ENCODE measurements around the gene REXO1. TPM values are rescaled to one million over a fixed set of nuclear protein-coding genes. Genes with fewer than 3 reads are reported as not detected.

Gene REXO1
- total RNA-seq, 4 donors from 2014 or later = 7.5 to 16.4 (median 15.4) TPM

GRCh38 chr19:1849132-1849474 is 820 bp upstream of the REXO1 start:
- H3K4me1 ChIP-seq = peaks cover 55 to 78% (median 63%) of the 10 kb centered on the region in 3 donors
- H3K9me3 ChIP-seq = no peaks in the 10 kb centered on the region
- H3K27ac ChIP-seq = peak overlapping the region; percentile 94 to 100 (median 98)
- WGBS, 2 donors = 52 to 58% methylated on average over 5 of the region's 5 CpGs
- intact Hi-C loops (cut with DNase I) = no loop called here
- no peak overlapping the region for H3K4me3 ChIP-seq
- peaks cover 0 to 21% (median 0%) of the 10 kb centered on the region in 3 donors for H3K36me3 ChIP-seq
- TF ChIP-seq CTCF (IDR thresholded peaks at IDR 0.05) (no peak), POLR2A (IDR thresholded peaks at IDR 0.05) (no peak)
- no peak for DNase-seq
- H3K27me3 ChIP-seq = no peaks in the 10 kb centered on the region

GRCh38 chr19:1847684-1848398 is 442 bp downstream of the REXO1 start:
- no peak for DNase-seq
- 0% methylated on average over 10 of the region's 72 CpGs; no CpG with 5 or more reads in 1 of the 2 donors for WGBS, 2 donors
- peaks cover 0 to 28% (median 0%) of the 10 kb centered on the region in 3 donors for H3K36me3 ChIP-seq
- TF ChIP-seq POLR2A (IDR thresholded peaks at IDR 0.05) (no peak), CTCF (IDR thresholded peaks at IDR 0.05) (no peak)
- peak overlapping the region; percentile 94 to 100 (median 98) for H3K27ac ChIP-seq
- no peaks in the 10 kb centered on the region for H3K9me3 ChIP-seq
- H3K4me3 ChIP-seq = peak overlapping the region; percentile 72 to 100 (median 94)
- peaks cover 55 to 78% (median 63%) of the 10 kb centered on the region in 3 donors for H3K4me1 ChIP-seq
- intact Hi-C loops (cut with DNase I) = no loop called here
- no peaks in the 10 kb centered on the region for H3K27me3 ChIP-seq

- 7 to 11% methylated on average over 7 to 9 of the region's 12 CpGs for WGBS, 2 donors
- peaks cover 55 to 78% (median 63%) of the 10 kb centered on the region in 3 donors for H3K4me1 ChIP-seq
- H3K36me3 ChIP-seq = peaks cover 0 to 28% (median 0%) of the 10 kb centered on the region in 3 donors
- no peak for TF ChIP-seq CTCF (IDR thresholded peaks at IDR 0.05)
- no peak for TF ChIP-seq POLR2A (IDR thresholded peaks at IDR 0.05)
- DNase-seq = no peak
- peak overlapping the region in 3 of 4 donors; percentile 94 to 99 (median 96) for H3K27ac ChIP-seq
- intact Hi-C loops (cut with DNase I) = no loop called here
- H3K27me3 ChIP-seq = no peaks in the 10 kb centered on the region
- peak overlapping the region; percentile 72 to 100 (median 94) for H3K4me3 ChIP-seq
- no peaks in the 10 kb centered on the region for H3K9me3 ChIP-seq
Measured at GRCh38 chr19:1847348-1847683, 967 bp downstream of the REXO1 start.

- intact Hi-C loops (cut with DNase I) = no loop called here
- peaks cover 0 to 28% (median 0%) of the 10 kb centered on the region in 3 donors for H3K36me3 ChIP-seq
- no peaks in the 10 kb centered on the region for H3K9me3 ChIP-seq
- H3K4me3 ChIP-seq = peak overlapping the region in 3 of 4 donors; percentile 90 to 100 (median 99)
- no peaks in the 10 kb centered on the region for H3K27me3 ChIP-seq
- peaks cover 58 to 78% (median 60%) of the 10 kb centered on the region in 3 donors for H3K4me1 ChIP-seq
- 59 to 62% methylated on average over 19 of the region's 29 CpGs for WGBS, 2 donors
- DNase-seq = no peak
- H3K27ac ChIP-seq = peak overlapping the region in 2 of 4 donors; percentile 94 to 99
- no peak for TF ChIP-seq POLR2A (IDR thresholded peaks at IDR 0.05)
- TF ChIP-seq CTCF (IDR thresholded peaks at IDR 0.05) = no peak
Measured at GRCh38 chr19:1846517-1847204, 1.6 kb downstream of the REXO1 start.

- 83 to 92% methylated on average over 6 to 11 of the region's 11 CpGs for WGBS, 2 donors
- Histone ChIP-seq H3K4me1 (peaks cover 62 to 81% (median 64%) of the 10 kb centered on the region in 3 donors), H3K36me3 (peaks cover 0 to 28% (median 0%) of the 10 kb centered on the region in 3 donors), H3K9me3 (no peaks in the 10 kb centered on the region), H3K27ac (no peak overlapping the region), H3K4me3 (no peak overlapping the region), H3K27me3 (no peaks in the 10 kb centered on the region)
- no peak for DNase-seq
- no peak for TF ChIP-seq CTCF (IDR thresholded peaks at IDR 0.05)
- TF ChIP-seq POLR2A (IDR thresholded peaks at IDR 0.05) = no peak
- intact Hi-C loops (cut with DNase I) = no loop called here
Measured at GRCh38 chr19:1845642-1846041, 2.6 kb downstream of the REXO1 start.
